ENCODE measurements around the gene PPM1H.

GRCh38 chr12:62654326-62655241 lies 280.4 kb downstream of the PPM1H start:
- TF ChIP-seq CTCF (IDR thresholded peaks at IDR 0.05; ENCODE audit: low read depth, low read length) (no peak), POLR2A (IDR thresholded peaks at IDR 0.05; ENCODE audit: extremely low read depth, insufficient read length) (no peak), MAX (IDR thresholded peaks at IDR 0.05; ENCODE audit: low read depth, low read length) (no peak), MYC (IDR thresholded peaks at IDR 0.05; ENCODE audit: low read depth, low read length) (no peak)
